CD14-positive monocyte (primary cell): ENCODE data around the gene PDE6G. TPM values are rescaled to one million over a fixed set of nuclear protein-coding genes. Genes with fewer than 3 reads are reported as not detected.

ENCODE experiments used
- DNase-seq, 3 donors: peaks; one replicate each; pipeline ENCODE4 v3.0.0-alpha.2; 2011 to 2022
- H2AFZ ChIP-seq: 2 replicates; pipeline ENCODE4 v1.6.0; 2012; ENCODE audit warnings: mild to moderate bottlenecking, low read depth, low read length, inconsistent platforms; ENCODE audit not compliant: insufficient read depth, poor library complexity, severe bottlenecking
- H3K27ac ChIP-seq, 2 donors: 1 replicate in 1 of 2; 2 replicates in 1 of 2; pipeline ENCODE4 v1.5.1; 2012 to 2013; ENCODE audit warnings: low read length in 2 of 2, control low read depth in 1 of 2, inconsistent platforms in 1 of 2, low read depth in 1 of 2, mild to moderate bottlenecking in 1 of 2
- H3K27me3 ChIP-seq, 2 donors: one replicate each; pipeline versions ENCODE4 v1.6.0 to v1.6.1; 2011 to 2013; ENCODE audit warnings: low read length in 2 of 2; ENCODE audit not compliant: control insufficient read depth in 2 of 2, insufficient read depth in 2 of 2
- H3K36me3 ChIP-seq, 2 donors: replicated peaks in 1 of 2; 1 replicate in 1 of 2; 2 replicates in 1 of 2; pipeline versions ENCODE4 v1.5.1 to v1.6.1; 2012 to 2013; ENCODE audit warnings: low read length in 2 of 2, control low read depth in 1 of 2, inconsistent platforms in 1 of 2, mild to moderate bottlenecking in 1 of 2; ENCODE audit not compliant: insufficient read depth in 2 of 2, control insufficient read depth in 1 of 2
- H3K4me1 ChIP-seq, 2 donors: 1 replicate in 1 of 2; 2 replicates in 1 of 2; pipeline versions ENCODE4 v1.5.1 to v1.6.1; 2012 to 2013; ENCODE audit warnings: low read length in 2 of 2, control low read depth in 1 of 2, inconsistent platforms in 1 of 2, mild to moderate bottlenecking in 1 of 2, moderate library complexity in 1 of 2; ENCODE audit not compliant: insufficient read depth in 2 of 2, control insufficient read depth in 1 of 2
- H3K4me2 ChIP-seq: replicated peaks from 2 replicates; pipeline ENCODE3; 2012; ENCODE audit warnings: low read length, moderate library complexity, mild to moderate bottlenecking; ENCODE audit not compliant: poor library complexity, severe bottlenecking; ENCODE audit errors: extremely low read depth
- H3K4me3 ChIP-seq, 3 experiments: fragments of 200-600 bp in 1 of 3; sonication (generic) in 1 of 3; replicated peaks in 1 of 3; 1 replicate in 2 of 3; 2 replicates in 1 of 3; pipeline ENCODE4 v1.5.1; 2011 to 2013; ENCODE audit warnings: low read length in 3 of 3, mild to moderate bottlenecking in 3 of 3, control low read depth in 2 of 3, low read depth in 2 of 3, inconsistent platforms in 1 of 3, moderate library complexity in 1 of 3
- H3K79me2 ChIP-seq: 2 replicates; pipeline ENCODE4 v1.6.0; 2012; ENCODE audit warnings: mild to moderate bottlenecking, control low read depth, inconsistent platforms, low read length, moderate library complexity; ENCODE audit not compliant: insufficient read depth
- H3K9ac ChIP-seq: 2 replicates; pipeline ENCODE4 v1.6.0; 2017; ENCODE audit warnings: low read length, mild to moderate bottlenecking; ENCODE audit not compliant: insufficient read depth, poor library complexity, severe bottlenecking
- H3K9me3 ChIP-seq, 2 donors: replicated peaks in 1 of 2; 1 replicate in 1 of 2; 2 replicates in 1 of 2; pipeline versions ENCODE4 v1.5.1 to v1.6.1; 2012 to 2013; ENCODE audit warnings: low read length in 2 of 2, control low read depth in 1 of 2; ENCODE audit not compliant: control insufficient read depth in 1 of 2, insufficient read depth in 1 of 2
- H4K20me1 ChIP-seq: 2 replicates; pipeline ENCODE4 v1.6.0; 2012; ENCODE audit warnings: mild to moderate bottlenecking, low read length, control low read depth, moderate library complexity; ENCODE audit not compliant: insufficient read depth
- H3K27ac Mint-ChIP-seq, 7 donors: one replicate each; pipeline ENCODE4 v1.8.0; 2020; ENCODE audit warnings: mild to moderate bottlenecking in 7 of 7, mixed read lengths in 7 of 7, moderate library complexity in 6 of 7, inconsistent platforms in 2 of 7
- H3K27me3 Mint-ChIP-seq, 3 donors: one replicate each; pipeline ENCODE4 v1.8.0; 2021 to 2022; ENCODE audit warnings: low read depth in 3 of 3, mild to moderate bottlenecking in 3 of 3, mixed read lengths in 3 of 3, moderate library complexity in 3 of 3, inconsistent platforms in 1 of 3
- H3K36me3 Mint-ChIP-seq, 2 donors: one replicate each; pipeline ENCODE4 v1.8.0; 2020; ENCODE audit warnings: mixed read lengths in 2 of 2, inconsistent platforms in 1 of 2, mild to moderate bottlenecking in 1 of 2
- H3K4me1 Mint-ChIP-seq: one replicate; pipeline ENCODE4 v1.8.0; 2020; ENCODE audit warnings: mild to moderate bottlenecking, mixed read lengths
- H3K4me3 Mint-ChIP-seq, 2 donors: one replicate each; pipeline ENCODE4 v1.8.0; 2020; ENCODE audit warnings: mild to moderate bottlenecking in 2 of 2, mixed read lengths in 2 of 2, moderate library complexity in 1 of 2
- H3K9me3 Mint-ChIP-seq, 7 donors: one replicate each; pipeline ENCODE4 v1.8.0; 2020 to 2022; ENCODE audit warnings: mixed read lengths in 7 of 7, mild to moderate bottlenecking in 6 of 7, moderate library complexity in 6 of 7, inconsistent platforms in 2 of 7
- WGBS: methylation state at CpG from one replicate; pipeline ENCODE4 v1.1.5; 2013; ENCODE audit warnings: missing lambda C conversion rate; ENCODE audit not compliant: insufficient coverage; 5-methylcytosine and 5-hydroxymethylcytosine counted together
- intact Hi-C, 2 donors: fragments of 100-400 bp; cut with micrococcal nuclease; formaldehyde crosslinking; loops; one replicate each; pipeline versions ENCODE4 v1.15.0 to v1.15.1; 2023
- polyA plus RNA-seq, 3 donors: library from polyadenylated mRNA; depleted of rRNA in 1 of 3; unstranded in 2 of 3; stranded (reverse) in 1 of 3; fragments of 300-500 nt in 2 of 3; fragments of >200 nt in 1 of 3; fragmentation: Illumina TruSeq in 2 of 3; gene quantifications; 1 replicate in 2 of 3; 2 replicates in 1 of 3; pipeline ENCODE4 v1.2.3, GENCODE V29; 2012 to 2021
- TF ChIP-seq, protein P1 (sequence below): fragments of 200-600 bp; IDR thresholded peaks from one replicate; pipeline ENCODE4 v1.8.0; 2022; ENCODE audit warnings: antibody characterized with exemption, mild to moderate bottlenecking

PDE6G gene
- polyA plus RNA-seq, 3 donors = 8.9 to 12.0 (median 11.5) TPM

GRCh38 chr17:81693509-81694210 is 37.3 kb upstream of the PDE6G start:
- no peaks in the 10 kb centered on the region for H3K27me3 ChIP-seq
- peaks cover 97 to 100% of the 10 kb centered on the region in 2 donors for H3K36me3 ChIP-seq
- TF ChIP-seq, protein P1, sequence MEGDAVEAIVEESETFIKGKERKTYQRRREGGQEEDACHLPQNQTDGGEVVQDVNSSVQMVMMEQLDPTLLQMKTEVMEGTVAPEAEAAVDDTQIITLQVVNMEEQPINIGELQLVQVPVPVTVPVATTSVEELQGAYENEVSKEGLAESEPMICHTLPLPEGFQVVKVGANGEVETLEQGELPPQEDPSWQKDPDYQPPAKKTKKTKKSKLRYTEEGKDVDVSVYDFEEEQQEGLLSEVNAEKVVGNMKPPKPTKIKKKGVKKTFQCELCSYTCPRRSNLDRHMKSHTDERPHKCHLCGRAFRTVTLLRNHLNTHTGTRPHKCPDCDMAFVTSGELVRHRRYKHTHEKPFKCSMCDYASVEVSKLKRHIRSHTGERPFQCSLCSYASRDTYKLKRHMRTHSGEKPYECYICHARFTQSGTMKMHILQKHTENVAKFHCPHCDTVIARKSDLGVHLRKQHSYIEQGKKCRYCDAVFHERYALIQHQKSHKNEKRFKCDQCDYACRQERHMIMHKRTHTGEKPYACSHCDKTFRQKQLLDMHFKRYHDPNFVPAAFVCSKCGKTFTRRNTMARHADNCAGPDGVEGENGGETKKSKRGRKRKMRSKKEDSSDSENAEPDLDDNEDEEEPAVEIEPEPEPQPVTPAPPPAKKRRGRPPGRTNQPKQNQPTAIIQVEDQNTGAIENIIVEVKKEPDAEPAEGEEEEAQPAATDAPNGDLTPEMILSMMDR = no peak
- peak overlapping the region in 1 of 7 donors; percentile 63 for H3K27ac Mint-ChIP-seq
- H3K4me1 ChIP-seq = no peaks in the 10 kb centered on the region
- no peak overlapping the region for H3K9ac ChIP-seq
- H3K4me2 ChIP-seq = no peak overlapping the region
- peaks cover 0 to 1% (median 0%) of the 10 kb centered on the region in 3 donors for H3K27me3 Mint-ChIP-seq
- intact Hi-C loops = no loop called here
- peaks cover 100% of the 10 kb centered on the region for H4K20me1 ChIP-seq
- H3K27ac ChIP-seq = no peak overlapping the region
- DNase-seq = no peak
- peaks cover 42% of the 10 kb centered on the region for H3K79me2 ChIP-seq
- WGBS = 98% methylated on average over 21 of the region's 35 CpGs
- no peak overlapping the region for H2AFZ ChIP-seq
- H3K4me1 Mint-ChIP-seq = no peaks in the 10 kb centered on the region
- H3K9me3 Mint-ChIP-seq = no peaks in the 10 kb centered on the region
- H3K4me3 ChIP-seq = no peak overlapping the region
- no peak overlapping the region for H3K4me3 Mint-ChIP-seq
- peaks cover 68 to 99% of the 10 kb centered on the region in 2 donors for H3K36me3 Mint-ChIP-seq
- no peaks in the 10 kb centered on the region for H3K9me3 ChIP-seq

GRCh38 chr17:81691608-81692007 is 35.3 kb upstream of the PDE6G start:
- no peak overlapping the region for H3K27ac ChIP-seq
- H3K36me3 Mint-ChIP-seq = peaks cover 64 to 98% of the 10 kb centered on the region in 2 donors
- H3K4me1 Mint-ChIP-seq = no peaks in the 10 kb centered on the region
- WGBS = 95% methylated on average over 20 of the region's 20 CpGs
- no peak overlapping the region for H3K27ac Mint-ChIP-seq
- TF ChIP-seq, protein P1 = no peak
- H3K9ac ChIP-seq = no peak overlapping the region
- intact Hi-C loops = no loop called here
- H3K27me3 Mint-ChIP-seq = no peaks in the 10 kb centered on the region
- peaks cover 98 to 100% of the 10 kb centered on the region in 2 donors for H3K36me3 ChIP-seq
- no peaks in the 10 kb centered on the region for H3K9me3 ChIP-seq
- H3K4me3 Mint-ChIP-seq = no peak overlapping the region
- no peaks in the 10 kb centered on the region for H3K4me1 ChIP-seq
- H3K9me3 Mint-ChIP-seq = no peaks in the 10 kb centered on the region
- DNase-seq = no peak
- no peak overlapping the region for H2AFZ ChIP-seq
- H3K27me3 ChIP-seq = no peaks in the 10 kb centered on the region
- no peak overlapping the region for H3K4me2 ChIP-seq
- no peak overlapping the region for H3K4me3 ChIP-seq
- peaks cover 45% of the 10 kb centered on the region for H3K79me2 ChIP-seq
- H4K20me1 ChIP-seq = peaks cover 100% of the 10 kb centered on the region
